Measurements from ENCODE around the gene MTNR1A. TPM values are rescaled to one million over a fixed set of nuclear protein-coding genes. Genes with fewer than 3 reads are reported as not detected.

MTNR1A gene
- total and polyA plus RNA-seq, 2 of the 4 experiments (the other 2 are of a cell fraction): not detected

DNA sequence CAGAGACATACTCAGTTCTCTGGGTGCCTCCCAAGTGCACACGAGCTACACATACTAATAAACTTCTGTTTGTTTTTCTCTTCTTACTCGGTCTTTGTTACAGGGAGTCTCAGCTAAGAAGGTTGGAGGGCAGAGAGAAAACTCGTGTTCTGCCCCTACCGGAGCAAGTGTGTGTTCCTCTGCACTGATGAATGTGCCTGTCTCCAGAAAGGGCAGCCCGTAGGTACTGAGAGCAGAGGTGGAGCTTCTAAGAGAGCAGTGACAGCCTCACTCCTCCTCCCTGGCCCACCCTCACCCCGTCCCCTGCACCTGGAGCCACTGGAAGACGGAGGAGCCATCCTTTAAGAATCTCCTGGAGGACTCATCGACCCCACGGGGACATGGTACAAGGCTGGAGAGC, 67.6 kb downstream of the MTNR1A start:
- no peak overlapping the region for H3K27ac ChIP-seq (ENCODE audit: insufficient read depth, low read length)
- H2AFZ ChIP-seq (replicated peaks; ENCODE audit: low read length, poor library complexity): no peak overlapping the region
- ChIA-PET CTCF (no interaction called here), POLR2A (ENCODE audit: unreplicated experiment) (no interaction called here)
- H3K27me3 ChIP-seq (ENCODE audit: control insufficient read depth, insufficient read depth, low read length): no peaks in the 10 kb centered on the region; the same call in 1 of the 2 replicates
- H3K79me1 ChIP-seq (ENCODE audit: low read depth in 1 of 2, low read length in 2 of 2): no peaks in the 10 kb centered on the region
- no peak overlapping the region for H3K4ac ChIP-seq (ENCODE audit: low read depth, low read length)
- dilution Hi-C loops (cut with HindIII; ENCODE audit: low sequenced_read_pairs, unreplicated experiment): no loop called here
- no TSS peak for BruUV-seq (replicated peaks)
- DNase-seq (no peak), ATAC-seq (ENCODE audit: low read depth) (no peak)
- no CpG with 5 or more reads among the region's 9 CpGs for WGBS, 2 experiments (ENCODE audit: extremely low coverage in 2 of 2, insufficient read length in 1 of 2)
- H3K4me3 ChIP-seq (ENCODE audit: insufficient read depth, low read depth, low read length): no peak overlapping the region
- no peak overlapping the region for H3K4me2 ChIP-seq (ENCODE audit: low read depth, low read length)
- TF ChIP-seq SMC3 (IDR thresholded peaks at IDR 0.05; ENCODE audit: low read depth, low read length) (no peak), CEBPB (IDR thresholded peaks at IDR 0.05; ENCODE audit: low read depth, low read length) (no peak), MAZ (IDR thresholded peaks at IDR 0.05; ENCODE audit: borderline replicate concordance, low read depth, low read length) (no peak), RCOR1 (IDR thresholded peaks at IDR 0.05; ENCODE audit: insufficient replicate concordance, low read length) (no peak), BHLHE40 (IDR thresholded peaks at IDR 0.05; ENCODE audit: low read depth, low read length) (no peak), POLR2A (IDR thresholded peaks at IDR 0.05; ENCODE audit: low read depth, low read length) (no peak), MAFK (IDR thresholded peaks at IDR 0.05; ENCODE audit: low read depth, low read length) (no peak)
- TF ChIP-seq, protein P1, sequence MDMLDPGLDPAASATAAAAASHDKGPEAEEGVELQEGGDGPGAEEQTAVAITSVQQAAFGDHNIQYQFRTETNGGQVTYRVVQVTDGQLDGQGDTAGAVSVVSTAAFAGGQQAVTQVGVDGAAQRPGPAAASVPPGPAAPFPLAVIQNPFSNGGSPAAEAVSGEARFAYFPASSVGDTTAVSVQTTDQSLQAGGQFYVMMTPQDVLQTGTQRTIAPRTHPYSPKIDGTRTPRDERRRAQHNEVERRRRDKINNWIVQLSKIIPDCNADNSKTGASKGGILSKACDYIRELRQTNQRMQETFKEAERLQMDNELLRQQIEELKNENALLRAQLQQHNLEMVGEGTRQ (IDR thresholded peaks at IDR 0.05; ENCODE audit: low read depth, low read length): no peak
- no peaks in the 10 kb centered on the region for H3K4me1 ChIP-seq (ENCODE audit: control insufficient read depth, insufficient read depth, low read length)
- H3K9me1 ChIP-seq (ENCODE audit: insufficient read depth, low read length): no peaks in the 10 kb centered on the region
- no peak overlapping the region for H3K14ac ChIP-seq (replicated peaks; ENCODE audit: low read depth, low read length)
- no peak overlapping the region for H2BK20ac ChIP-seq (ENCODE audit: low read depth, low read length)
- intact Hi-C loops (cut with micrococcal nuclease): loop anchor here (5.0 kb wide), 1 partner anchor 100 kb away; no protein-coding TSS in a partner anchor
- H4K20me1 ChIP-seq (ENCODE audit: insufficient read depth, low read length): no peaks in the 10 kb centered on the region
- no peaks in the 10 kb centered on the region for H3K9me3 ChIP-seq (ENCODE audit: control insufficient read depth, insufficient read depth, low read length)
- H2BK5ac ChIP-seq (ENCODE audit: low read depth, low read length, poor library complexity, severe bottlenecking): no peak overlapping the region
- no peak overlapping the region for H3K9ac ChIP-seq (ENCODE audit: low read depth, low read length)
- no peak overlapping the region for H3K23ac ChIP-seq (ENCODE audit: low read depth, low read length)
- no peak overlapping the region for H4K91ac ChIP-seq (ENCODE audit: insufficient read depth, low read depth, low read length)
- in situ Hi-C loops (cut with MboI; ENCODE audit: low sequenced_read_pairs): no loop called here
- no peak overlapping the region for H4K5ac ChIP-seq (ENCODE audit: low read depth, low read length)
- no peaks in the 10 kb centered on the region for H3K36me3 ChIP-seq (ENCODE audit: control insufficient read depth, insufficient read depth, low read length)
- no peak overlapping the region for H2AK9ac ChIP-seq (replicated peaks; ENCODE audit: low read depth, low read length, poor library complexity)
- H2BK15ac ChIP-seq (ENCODE audit: low read depth, low read length): no peak overlapping the region
- H2BK120ac ChIP-seq (ENCODE audit: low read depth, low read length): no peak overlapping the region
- H2AK5ac ChIP-seq (ENCODE audit: low read depth, low read length): no peak overlapping the region
- H3K18ac ChIP-seq (ENCODE audit: low read depth, low read length): no peak overlapping the region
- no peak overlapping the region for H3K56ac ChIP-seq (ENCODE audit: extremely low read depth, insufficient read depth, low read length)
- no peak overlapping the region for H4K8ac ChIP-seq (ENCODE audit: low read depth in 2 of 2, low read length in 2 of 2)

Measured in IMR-90 (cell line).